ENCODE data around the gene CCSER1. TPM values are rescaled to one million over a fixed set of nuclear protein-coding genes. Genes with fewer than 3 reads are reported as not detected.

The CCSER1 gene
- total and polyA plus RNA-seq, 2 of the 8 experiments (the other 6 are each of a cell fraction or from before 2014, with no cell fraction given) = 0.26 to 0.84 TPM

DNA sequence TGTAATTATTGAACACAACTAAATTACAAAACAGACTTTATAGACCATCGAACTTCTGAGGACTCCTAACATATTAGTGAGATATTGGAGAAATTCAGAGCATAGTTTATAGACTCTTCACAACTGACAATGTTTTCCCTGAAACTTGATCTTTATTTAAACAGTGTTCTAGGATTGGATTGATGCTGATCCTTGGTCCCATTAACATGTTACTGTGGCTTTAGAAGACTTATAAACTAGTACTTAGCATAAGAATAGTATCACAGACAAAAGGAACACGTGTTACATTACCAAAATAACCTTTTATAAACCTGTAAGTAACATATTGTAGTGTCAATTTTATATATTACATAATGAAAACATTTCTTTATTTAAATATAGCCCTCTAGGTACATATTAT is 689.6 kb downstream of the CCSER1 start:
- H3K4ac ChIP-seq (replicated peaks; ENCODE audit: insufficient read length, low read depth, low read length) = no peak overlapping the region
- DNase-seq (ENCODE audit: low read depth in 1 of 2, low spot score in 2 of 2) (no peak), FAIRE-seq (no peak)
- H4K91ac ChIP-seq (replicated peaks; ENCODE audit: insufficient read length, low read length) = no peak overlapping the region
- H3K79me2 ChIP-seq (ENCODE audit: control insufficient read depth in 1 of 2, insufficient read depth in 2 of 2, low read length in 2 of 2) = no peaks in the 10 kb centered on the region
- H2BK12ac ChIP-seq (ENCODE audit: low read depth, low read length) = no peak overlapping the region
- no peaks in the 10 kb centered on the region for H3K27me3 ChIP-seq (replicated peaks in 1 of 4; ENCODE audit: control insufficient read depth in 3 of 4, extremely low read depth in 1 of 4, insufficient read depth in 3 of 4, low read length in 3 of 4)
- H3K18ac ChIP-seq (ENCODE audit: extremely low read depth, low read length) = no peak overlapping the region
- H2BK5ac ChIP-seq (ENCODE audit: low read depth, low read length) = no peak overlapping the region
- ChIA-PET POLR2A (ENCODE audit: partially characterized antibody) (no interaction called here), CTCF (ENCODE audit: partially characterized antibody) (no interaction called here)
- no peak overlapping the region for H2BK120ac ChIP-seq (replicated peaks; ENCODE audit: low read depth, low read length)
- H3K23ac ChIP-seq (ENCODE audit: insufficient read length) = no peak overlapping the region
- H3K14ac ChIP-seq (ENCODE audit: insufficient read length) = no peak overlapping the region
- H3K9ac ChIP-seq (replicated peaks in 1 of 4; ENCODE audit: extremely low read depth in 1 of 4, low read depth in 3 of 4, low read length in 3 of 4) = no peak overlapping the region
- no peak overlapping the region for H4K8ac ChIP-seq (ENCODE audit: extremely low read depth, insufficient read depth, low read length)
- H3K56ac ChIP-seq (replicated peaks; ENCODE audit: insufficient read length, low read depth, low read length) = no peak overlapping the region
- no peak overlapping the region for H2BK15ac ChIP-seq (ENCODE audit: low read length)
- H3K79me1 ChIP-seq (ENCODE audit: low read depth, low read length) = no peaks in the 10 kb centered on the region
- H3K23me2 ChIP-seq (ENCODE audit: low read depth, low read length) = no peaks in the 10 kb centered on the region
- no peak overlapping the region for H2AK5ac ChIP-seq (ENCODE audit: low read depth, low read length)
- H2BK20ac ChIP-seq (ENCODE audit: low read length) = no peak overlapping the region
- no peaks in the 10 kb centered on the region; a peak in 1 of 7 replicates for H3K4me1 ChIP-seq (replicated peaks in 1 of 4; ENCODE audit: control insufficient read depth in 3 of 4, insufficient read depth in 4 of 4, low read length in 3 of 4)
- H3K4me2 ChIP-seq (ENCODE audit: insufficient read depth in 1 of 2, low read depth in 2 of 2, low read length in 2 of 2) = peak overlapping the region in 1 of 2 experiments; percentile 10; a peak in 2 of 4 replicates
- peak overlapping the region; percentile 71 for H4K5ac ChIP-seq (ENCODE audit: insufficient read length, low read depth, low read length)
- peaks cover 0 to 5% (median 2%) of the 10 kb centered on the region in 4 experiments; a peak in 4 of 8 replicates for H3K36me3 ChIP-seq (ENCODE audit: control insufficient read depth in 2 of 4, insufficient read depth in 4 of 4, low read length in 3 of 4)
- no peaks in the 10 kb centered on the region for H4K20me1 ChIP-seq (replicated peaks in 1 of 2; ENCODE audit: control insufficient read depth in 1 of 2, insufficient read depth in 2 of 2, low read length in 2 of 2)
- peaks cover 22 to 24% of the 10 kb centered on the region in 2 experiments for H3K9me3 ChIP-seq (ENCODE audit: insufficient read depth in 2 of 2, low read depth in 1 of 2, low read length in 1 of 2)
- no peak overlapping the region for H3K27ac ChIP-seq (ENCODE audit: low read depth, low read length)
- peak overlapping the region in 1 of 4 experiments; percentile 31; a peak in 1 of 8 replicates for H3K4me3 ChIP-seq (ENCODE audit: extremely low read depth in 1 of 4, insufficient read depth in 2 of 4, low read depth in 3 of 4, low read length in 4 of 4)
- WGBS, 2 experiments (ENCODE audit: extremely low coverage in 1 of 2, insufficient coverage in 1 of 2, insufficient read length in 1 of 2, insufficient replicate concordance in 2 of 2, low coverage in 1 of 2, low lambda C conversion rate in 2 of 2, missing lambda C conversion rate in 1 of 2) = 37% methylated on average over 2 of the region's 2 CpGs; no CpG with 5 or more reads in 1 of the 2 experiments
- H2AFZ ChIP-seq (ENCODE audit: low read length) = no peak overlapping the region
- TF ChIP-seq, protein P1, sequence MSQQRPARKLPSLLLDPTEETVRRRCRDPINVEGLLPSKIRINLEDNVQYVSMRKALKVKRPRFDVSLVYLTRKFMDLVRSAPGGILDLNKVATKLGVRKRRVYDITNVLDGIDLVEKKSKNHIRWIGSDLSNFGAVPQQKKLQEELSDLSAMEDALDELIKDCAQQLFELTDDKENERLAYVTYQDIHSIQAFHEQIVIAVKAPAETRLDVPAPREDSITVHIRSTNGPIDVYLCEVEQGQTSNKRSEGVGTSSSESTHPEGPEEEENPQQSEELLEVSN (IDR thresholded peaks at IDR 0.05) = no peak
- TF ChIP-seq KDM1A (IDR thresholded peaks at IDR 0.05; ENCODE audit: borderline replicate concordance, low read length) = no peak
- no peak for TF ChIP-seq EP300 (IDR thresholded peaks at IDR 0.05; ENCODE audit: borderline replicate concordance in 1 of 2, low read depth in 2 of 2, low read length in 2 of 2)
- TF ChIP-seq PHF8 (conservative IDR thresholded peaks at IDR 0.05; ENCODE audit: low read depth, low read length) = no peak
- no peak for TF ChIP-seq SP4 (IDR thresholded peaks at IDR 0.05; ENCODE audit: low read length)
- no peak for TF ChIP-seq POLR2A (IDR thresholded peaks at IDR 0.05; ENCODE audit: control extremely low read depth in 1 of 2, low read depth in 2 of 2, low read length in 2 of 2)
- TF ChIP-seq SIRT6 (IDR thresholded peaks at IDR 0.05; ENCODE audit: low read length) = no peak
- no peak for TF ChIP-seq RFX5 (IDR thresholded peaks at IDR 0.05; ENCODE audit: borderline replicate concordance, low read depth, low read length)
- no peak for TF ChIP-seq FOSL1 (IDR thresholded peaks at IDR 0.05; ENCODE audit: insufficient read depth, low read depth, low read length)
- TF ChIP-seq SIN3A (conservative IDR thresholded peaks at IDR 0.05 in 1 of 2, IDR thresholded peaks at IDR 0.05 in 1 of 2; ENCODE audit: low read depth in 1 of 2, low read length in 2 of 2) = no peak
